ENCODE results near the gene NFIB.

The NFIB gene

DNA sequence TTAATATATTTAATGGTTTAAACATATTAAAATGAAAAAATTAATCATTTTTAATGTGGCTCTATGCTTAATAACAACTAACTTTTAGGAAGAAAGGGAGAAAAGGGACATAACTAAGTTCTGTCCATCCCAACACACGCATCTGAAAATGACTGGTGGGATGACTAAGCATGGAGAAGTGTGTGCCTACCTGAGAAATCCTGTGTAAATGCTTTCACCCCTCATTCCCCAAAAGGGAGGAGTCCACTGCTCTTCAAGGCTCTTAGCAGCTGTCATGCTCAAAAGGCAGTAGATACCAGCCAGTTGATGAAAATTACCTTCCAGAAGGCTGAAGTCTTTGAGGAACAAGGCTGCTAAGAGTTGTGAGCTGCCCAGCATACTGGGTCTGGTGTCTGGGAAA is 130.9 kb downstream of the NFIB start:
- TF ChIP-seq, protein P1, sequence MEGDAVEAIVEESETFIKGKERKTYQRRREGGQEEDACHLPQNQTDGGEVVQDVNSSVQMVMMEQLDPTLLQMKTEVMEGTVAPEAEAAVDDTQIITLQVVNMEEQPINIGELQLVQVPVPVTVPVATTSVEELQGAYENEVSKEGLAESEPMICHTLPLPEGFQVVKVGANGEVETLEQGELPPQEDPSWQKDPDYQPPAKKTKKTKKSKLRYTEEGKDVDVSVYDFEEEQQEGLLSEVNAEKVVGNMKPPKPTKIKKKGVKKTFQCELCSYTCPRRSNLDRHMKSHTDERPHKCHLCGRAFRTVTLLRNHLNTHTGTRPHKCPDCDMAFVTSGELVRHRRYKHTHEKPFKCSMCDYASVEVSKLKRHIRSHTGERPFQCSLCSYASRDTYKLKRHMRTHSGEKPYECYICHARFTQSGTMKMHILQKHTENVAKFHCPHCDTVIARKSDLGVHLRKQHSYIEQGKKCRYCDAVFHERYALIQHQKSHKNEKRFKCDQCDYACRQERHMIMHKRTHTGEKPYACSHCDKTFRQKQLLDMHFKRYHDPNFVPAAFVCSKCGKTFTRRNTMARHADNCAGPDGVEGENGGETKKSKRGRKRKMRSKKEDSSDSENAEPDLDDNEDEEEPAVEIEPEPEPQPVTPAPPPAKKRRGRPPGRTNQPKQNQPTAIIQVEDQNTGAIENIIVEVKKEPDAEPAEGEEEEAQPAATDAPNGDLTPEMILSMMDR (IDR thresholded peaks at IDR 0.05; ENCODE audit: insufficient read depth, low read length, poor library complexity, severe bottlenecking): no peak
- Histone ChIP-seq H3K4me3 (replicated peaks; ENCODE audit: low read depth, low read length) (no peak overlapping the region), H3K36me3 (ENCODE audit: control insufficient read depth, insufficient read depth, low read length) (no peaks in the 10 kb centered on the region), H3K27me3 (replicated peaks; ENCODE audit: control insufficient read depth, insufficient read depth, low read length) (no peaks in the 10 kb centered on the region)
- DNase-seq (ENCODE audit: extremely low read depth, insufficient read length): no peak

DNA sequence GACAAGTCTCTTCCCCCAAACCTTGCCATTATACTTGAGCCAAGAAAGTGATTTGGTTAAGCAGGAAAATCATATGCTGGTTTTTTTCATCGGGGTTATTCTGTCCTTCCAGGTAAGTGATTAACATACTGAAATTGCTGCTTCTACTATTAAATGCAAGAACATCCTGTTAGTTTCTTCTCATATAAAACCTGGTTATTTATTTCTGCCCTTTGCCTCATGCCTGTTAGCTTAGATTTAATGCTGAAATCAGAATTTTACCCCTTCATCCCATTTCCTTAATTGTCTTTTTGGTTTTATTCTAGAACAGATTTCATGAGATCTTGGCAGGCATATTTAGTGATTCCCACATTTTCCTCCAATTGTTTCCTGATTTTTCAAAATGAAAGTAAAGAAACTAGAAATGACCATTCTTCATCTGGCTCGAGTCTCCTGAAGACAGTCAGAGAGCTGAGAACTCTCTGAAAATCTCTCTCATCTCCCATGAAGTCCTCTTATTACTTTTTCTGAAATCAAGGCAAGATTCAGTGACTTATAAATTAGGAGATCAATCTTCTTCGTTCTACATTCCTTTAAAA is 132.9 kb downstream of the NFIB start:
- TF ChIP-seq, protein P1 (IDR thresholded peaks at IDR 0.05; ENCODE audit: insufficient read depth, low read length, poor library complexity, severe bottlenecking): no peak
- no peak for DNase-seq (ENCODE audit: extremely low read depth, insufficient read length)

DNA sequence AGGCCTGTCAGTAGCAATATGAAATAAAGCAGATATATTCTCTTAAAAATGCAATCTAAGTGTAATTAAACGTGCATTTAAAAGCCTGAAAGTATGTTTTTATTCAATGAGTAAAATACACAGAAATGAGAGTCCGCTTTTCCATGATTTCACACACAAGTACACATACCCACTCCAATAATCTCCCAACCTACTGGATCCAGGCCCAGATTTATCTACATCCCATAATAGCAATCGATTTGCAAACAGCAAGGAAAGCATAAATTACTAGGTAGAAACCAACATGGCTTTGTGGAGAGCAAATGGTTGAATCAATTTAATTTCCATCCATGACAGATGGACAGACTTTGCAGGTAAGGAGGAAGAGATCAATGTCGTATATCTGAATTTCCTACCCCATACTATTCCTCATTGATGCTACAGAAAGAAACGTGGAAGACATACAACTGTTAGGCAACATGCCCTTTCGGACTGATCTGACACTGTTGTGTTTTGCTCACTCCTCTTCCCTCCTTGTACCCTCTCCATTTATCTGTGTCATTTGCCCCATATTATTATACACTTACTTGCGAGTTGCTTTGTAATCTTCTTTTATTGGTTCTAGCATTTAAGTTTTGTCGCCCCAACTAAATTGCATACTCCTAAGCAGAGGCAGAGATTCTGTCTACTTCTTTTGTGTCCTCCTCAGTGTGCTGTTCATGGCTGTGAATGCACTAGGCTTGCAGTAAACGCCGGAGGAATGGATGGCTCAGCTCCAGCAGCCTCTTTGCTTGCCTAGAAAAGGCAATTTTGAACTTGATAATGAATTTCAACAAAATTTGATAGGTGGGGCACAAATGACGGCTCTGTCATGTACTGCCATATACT is 133.6 kb downstream of the NFIB start:
- H3K27me3 ChIP-seq (replicated peaks; ENCODE audit: control insufficient read depth, insufficient read depth, low read length): no peaks in the 10 kb centered on the region
- TF ChIP-seq, protein P1 (IDR thresholded peaks at IDR 0.05; ENCODE audit: insufficient read depth, low read length, poor library complexity, severe bottlenecking): no peak
- DNase-seq (ENCODE audit: extremely low read depth, insufficient read length): no peak
- no peaks in the 10 kb centered on the region for H3K36me3 ChIP-seq (ENCODE audit: control insufficient read depth, insufficient read depth, low read length)
- H3K4me3 ChIP-seq (replicated peaks; ENCODE audit: low read depth, low read length): no peak overlapping the region

More for the DNA sequence above, 132.9 kb downstream of the NFIB start:
- H3K36me3 ChIP-seq (ENCODE audit: control insufficient read depth, insufficient read depth, low read length): no peaks in the 10 kb centered on the region
- H3K4me3 ChIP-seq (replicated peaks; ENCODE audit: low read depth, low read length): no peak overlapping the region
- no peaks in the 10 kb centered on the region for H3K27me3 ChIP-seq (replicated peaks; ENCODE audit: control insufficient read depth, insufficient read depth, low read length)

DNA sequence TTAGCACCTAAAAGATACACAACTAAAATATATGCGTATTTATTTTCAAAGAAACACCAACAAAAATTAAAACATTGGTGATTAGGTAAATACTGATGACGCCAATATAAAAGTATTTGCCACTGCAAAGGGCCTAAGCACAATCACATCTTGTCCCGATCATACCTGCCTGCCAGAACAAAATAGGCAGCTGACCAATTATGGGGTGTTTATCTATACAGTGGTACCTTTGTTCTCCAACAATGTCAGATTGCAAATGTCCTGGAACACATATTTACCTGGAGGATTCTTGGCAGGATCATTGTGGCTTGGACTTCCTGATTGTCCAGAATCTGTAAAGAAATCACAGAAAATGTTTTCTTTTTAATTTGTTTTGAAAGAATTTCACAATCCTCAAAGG is 134.5 kb downstream of the NFIB start:
- Histone ChIP-seq H3K27me3 (replicated peaks; ENCODE audit: control insufficient read depth, insufficient read depth, low read length) (no peaks in the 10 kb centered on the region), H3K4me3 (replicated peaks; ENCODE audit: low read depth, low read length) (no peak overlapping the region), H3K36me3 (ENCODE audit: control insufficient read depth, insufficient read depth, low read length) (no peaks in the 10 kb centered on the region)
- no peak for DNase-seq (ENCODE audit: extremely low read depth, insufficient read length)
- TF ChIP-seq, protein P1 (IDR thresholded peaks at IDR 0.05; ENCODE audit: insufficient read depth, low read length, poor library complexity, severe bottlenecking): no peak

DNA sequence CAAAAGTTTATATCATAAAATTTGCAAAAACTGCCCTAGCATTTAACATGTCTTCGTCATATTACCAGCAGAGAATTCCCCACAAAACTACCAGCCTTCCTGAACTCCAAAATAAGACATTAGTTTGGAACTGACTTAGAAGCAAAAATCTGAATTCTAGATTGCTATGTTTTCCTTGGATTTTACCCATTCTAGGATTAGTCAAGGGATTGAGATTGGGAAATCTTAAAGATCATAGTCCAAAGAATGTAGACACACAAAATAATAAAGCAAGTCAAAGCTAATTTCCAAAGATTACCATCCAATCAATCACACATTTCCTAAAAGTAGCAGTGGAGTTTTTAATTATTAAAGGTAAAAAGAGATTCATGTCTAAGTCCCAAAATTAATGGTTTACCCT is 138.2 kb downstream of the NFIB start:
- TF ChIP-seq, protein P1 (IDR thresholded peaks at IDR 0.05; ENCODE audit: insufficient read depth, low read length, poor library complexity, severe bottlenecking): no peak
- Histone ChIP-seq H3K27me3 (replicated peaks; ENCODE audit: control insufficient read depth, insufficient read depth, low read length) (no peaks in the 10 kb centered on the region), H3K36me3 (ENCODE audit: control insufficient read depth, insufficient read depth, low read length) (no peaks in the 10 kb centered on the region), H3K4me3 (replicated peaks; ENCODE audit: low read depth, low read length) (no peak overlapping the region)
- no peak for DNase-seq (ENCODE audit: extremely low read depth, insufficient read length)
